GM06990 (cell line): ENCODE measurements around the gene TMEM151B.

Source experiments
- DNase-seq: peaks from one replicate; pipeline ENCODE4 v3.0.0-alpha.2; 2011; ENCODE audit not compliant: insufficient read length; ENCODE audit errors: extremely low read depth
- H3K27me3 ChIP-seq: replicated peaks from 2 replicates; pipeline ENCODE4 v1.6.0; 2011; ENCODE audit warnings: low read length; ENCODE audit not compliant: control insufficient read depth, insufficient read depth
- H3K36me3 ChIP-seq: 2 replicates; pipeline ENCODE4 v1.5.1; 2011; ENCODE audit warnings: low read length; ENCODE audit not compliant: control insufficient read depth, insufficient read depth
- H3K4me3 ChIP-seq: replicated peaks from 2 replicates; pipeline ENCODE4 v1.5.1; 2011; ENCODE audit warnings: low read depth, mild to moderate bottlenecking, control low read depth, low read length
- TF ChIP-seq, protein P1 (sequence below): IDR thresholded peaks from 2 replicates; pipeline ENCODE4 v1.5.1; 2011; ENCODE audit warnings: low read length, control low read depth, mild to moderate bottlenecking, inconsistent platforms; ENCODE audit not compliant: insufficient read depth, poor library complexity, severe bottlenecking

The TMEM151B gene

DNA sequence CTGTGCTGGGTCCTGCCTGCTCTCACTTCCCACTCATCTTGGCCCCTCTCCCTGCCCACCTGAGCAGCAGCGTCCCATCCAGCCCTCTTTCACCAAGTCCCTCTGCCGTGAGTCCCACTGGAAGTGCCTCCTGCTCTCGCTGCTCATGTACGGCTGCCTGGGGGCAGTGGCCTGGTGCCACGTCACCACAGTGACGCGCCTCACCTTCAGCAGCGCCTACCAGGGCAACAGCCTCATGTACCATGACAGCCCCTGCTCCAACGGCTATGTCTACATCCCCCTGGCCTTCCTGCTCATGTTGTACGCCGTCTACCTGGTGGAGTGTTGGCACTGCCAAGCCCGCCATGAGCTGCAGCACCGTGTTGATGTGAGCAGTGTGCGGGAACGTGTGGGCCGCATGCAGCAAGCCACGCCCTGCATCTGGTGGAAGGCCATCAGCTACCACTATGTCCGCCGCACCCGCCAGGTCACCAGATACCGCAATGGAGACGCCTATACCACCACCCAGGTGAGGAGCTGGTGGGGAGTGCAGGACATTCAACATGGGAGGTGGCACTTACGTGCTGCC, 2.8 kb downstream of the TMEM151B start:
- TF ChIP-seq, protein P1, sequence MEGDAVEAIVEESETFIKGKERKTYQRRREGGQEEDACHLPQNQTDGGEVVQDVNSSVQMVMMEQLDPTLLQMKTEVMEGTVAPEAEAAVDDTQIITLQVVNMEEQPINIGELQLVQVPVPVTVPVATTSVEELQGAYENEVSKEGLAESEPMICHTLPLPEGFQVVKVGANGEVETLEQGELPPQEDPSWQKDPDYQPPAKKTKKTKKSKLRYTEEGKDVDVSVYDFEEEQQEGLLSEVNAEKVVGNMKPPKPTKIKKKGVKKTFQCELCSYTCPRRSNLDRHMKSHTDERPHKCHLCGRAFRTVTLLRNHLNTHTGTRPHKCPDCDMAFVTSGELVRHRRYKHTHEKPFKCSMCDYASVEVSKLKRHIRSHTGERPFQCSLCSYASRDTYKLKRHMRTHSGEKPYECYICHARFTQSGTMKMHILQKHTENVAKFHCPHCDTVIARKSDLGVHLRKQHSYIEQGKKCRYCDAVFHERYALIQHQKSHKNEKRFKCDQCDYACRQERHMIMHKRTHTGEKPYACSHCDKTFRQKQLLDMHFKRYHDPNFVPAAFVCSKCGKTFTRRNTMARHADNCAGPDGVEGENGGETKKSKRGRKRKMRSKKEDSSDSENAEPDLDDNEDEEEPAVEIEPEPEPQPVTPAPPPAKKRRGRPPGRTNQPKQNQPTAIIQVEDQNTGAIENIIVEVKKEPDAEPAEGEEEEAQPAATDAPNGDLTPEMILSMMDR: no peak
- H3K36me3 ChIP-seq: no peaks in the 10 kb centered on the region
- peaks cover 5% of the 10 kb centered on the region; the same call in 1 of the 2 replicates for H3K27me3 ChIP-seq
- H3K4me3 ChIP-seq: no peak overlapping the region
- DNase-seq: no peak

- no peak overlapping the region for H3K4me3 ChIP-seq
- DNase-seq: no peak
- no peaks in the 10 kb centered on the region for H3K36me3 ChIP-seq
- H3K27me3 ChIP-seq: peaks cover 5% of the 10 kb centered on the region; the same call in 1 of the 2 replicates
- TF ChIP-seq, protein P1: no peak
Observed at GRCh38 chr6:44273617-44274016, 3.4 kb downstream of the TMEM151B start.

GRCh38 chr6:44275271-44275748, 5.1 kb downstream of the TMEM151B start:
- TF ChIP-seq, protein P1: no peak
- H3K4me3 ChIP-seq: no peak overlapping the region
- H3K27me3 ChIP-seq: peaks cover 5% of the 10 kb centered on the region; the same call in 1 of the 2 replicates
- no peak for DNase-seq
- H3K36me3 ChIP-seq: no peaks in the 10 kb centered on the region

DNA sequence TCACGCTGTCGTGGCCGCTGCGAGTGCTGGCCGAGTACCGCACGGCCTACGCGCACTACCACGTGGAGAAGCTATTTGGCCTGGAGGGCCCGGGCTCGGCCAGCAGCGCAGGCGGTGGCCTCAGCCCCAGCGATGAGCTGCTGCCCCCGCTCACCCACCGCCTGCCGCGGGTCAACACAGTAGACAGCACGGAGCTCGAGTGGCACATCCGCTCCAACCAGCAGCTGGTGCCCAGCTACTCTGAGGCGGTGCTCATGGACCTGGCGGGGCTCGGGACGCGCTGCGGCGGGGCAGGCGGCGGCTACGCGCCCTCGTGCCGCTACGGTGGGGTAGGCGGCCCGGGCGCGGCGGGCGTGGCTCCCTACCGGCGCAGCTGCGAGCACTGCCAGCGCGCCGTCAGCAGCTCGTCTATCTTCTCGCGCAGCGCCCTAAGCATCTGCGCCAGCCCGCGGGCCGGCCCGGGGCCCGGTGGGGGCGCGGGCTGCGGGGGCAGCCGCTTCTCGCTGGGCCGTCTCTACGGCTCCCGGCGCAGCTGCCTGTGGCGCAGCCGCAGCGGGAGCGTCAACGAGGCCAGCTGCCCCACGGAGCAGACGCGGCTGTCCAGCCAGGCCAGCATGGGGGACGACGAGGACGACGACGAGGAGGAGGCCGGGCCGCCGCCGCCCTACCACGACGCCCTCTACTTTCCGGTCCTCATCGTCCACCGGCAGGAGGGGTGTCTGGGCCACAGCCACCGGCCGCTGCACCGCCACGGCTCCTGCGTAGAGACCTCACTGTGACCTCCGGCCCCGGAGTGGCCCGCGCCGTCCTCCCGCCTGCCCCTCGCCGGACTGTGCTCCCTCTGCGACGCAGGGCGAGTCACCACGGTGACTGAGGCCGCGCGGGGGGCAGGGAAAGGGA, 5.7 kb downstream of the TMEM151B start:
- TF ChIP-seq, protein P1: no peak
- H3K4me3 ChIP-seq: no peak overlapping the region
- H3K36me3 ChIP-seq: no peaks in the 10 kb centered on the region
- DNase-seq: no peak
- peaks cover 5% of the 10 kb centered on the region; the same call in 1 of the 2 replicates for H3K27me3 ChIP-seq

- Histone ChIP-seq H3K4me3 (no peak overlapping the region), H3K27me3 (peaks cover 3% of the 10 kb centered on the region; the same call in 1 of the 2 replicates), H3K36me3 (no peaks in the 10 kb centered on the region)
- no peak for DNase-seq
- TF ChIP-seq, protein P1: no peak
Observed at GRCh38 chr6:44276667-44277640, 6.7 kb downstream of the TMEM151B start.
